Keratinocyte (primary cell): ENCODE measurements around the gene ZNF45. TPM values are rescaled to one million over a fixed set of nuclear protein-coding genes. Genes with fewer than 3 reads are reported as not detected.

Experiments
- DNase-seq: peaks from one replicate; pipeline ENCODE4 v3.0.0-alpha.2; 2011; ENCODE audit warnings: low read depth, missing footprints, low spot score
- FAIRE-seq: peaks from 2 replicates; lab custom pipeline; 2011; peaks lifted over from hg19 to GRCh38; lab: Jason Lieb, UNC
- H2AFZ ChIP-seq: 2 replicates; pipeline ENCODE4 v1.6.0; 2012; ENCODE audit warnings: low read length, control low read depth, inconsistent platforms; ENCODE audit not compliant: control insufficient read depth
- H3K27ac ChIP-seq: 2 replicates; pipeline ENCODE4 v1.5.1; 2011; ENCODE audit warnings: low read length; ENCODE audit not compliant: control insufficient read depth, insufficient read depth
- H3K27me3 ChIP-seq: 3 replicates; pipeline ENCODE4 v1.6.0; 2011; ENCODE audit warnings: low read length; ENCODE audit not compliant: control insufficient read depth, insufficient read depth; ENCODE audit errors: extremely low read depth
- H3K36me3 ChIP-seq, 2 experiments: 2 replicates in 1 of 2; 3 replicates in 1 of 2; pipeline ENCODE4 v1.5.1; 2011; ENCODE audit warnings: low read length in 2 of 2, mild to moderate bottlenecking in 1 of 2; ENCODE audit not compliant: control insufficient read depth in 2 of 2, insufficient read depth in 2 of 2; ENCODE audit errors: extremely low read depth in 1 of 2
- H3K4me1 ChIP-seq: 3 replicates; pipeline ENCODE4 v1.5.1; 2011; ENCODE audit warnings: low read length; ENCODE audit not compliant: control insufficient read depth, insufficient read depth; ENCODE audit errors: extremely low read depth
- H3K4me2 ChIP-seq: 3 replicates; pipeline ENCODE4 v1.6.0; 2011; ENCODE audit warnings: low read depth, low read length; ENCODE audit not compliant: control insufficient read depth, insufficient read depth; ENCODE audit errors: extremely low read depth
- H3K4me3 ChIP-seq, 3 experiments: fragments of 200-600 bp in 1 of 3; sonication (generic) in 1 of 3; 2 replicates in 2 of 3; 3 replicates in 1 of 3; pipeline ENCODE4 v1.5.1; 2011 to 2016; ENCODE audit warnings: low read length in 3 of 3, mild to moderate bottlenecking in 3 of 3, control low read depth in 2 of 3, inconsistent platforms in 1 of 3, low read depth in 1 of 3, mixed read lengths in 1 of 3, mixed run types in 1 of 3, moderate library complexity in 1 of 3; ENCODE audit not compliant: control insufficient read depth in 2 of 3, insufficient read depth in 2 of 3; ENCODE audit errors: extremely low read depth in 1 of 3
- H3K79me2 ChIP-seq: 2 replicates; pipeline ENCODE4 v1.6.0; 2012; ENCODE audit warnings: low read length; ENCODE audit not compliant: control insufficient read depth, insufficient read depth
- H3K9ac ChIP-seq: 3 replicates; pipeline ENCODE4 v1.6.0; 2011; ENCODE audit warnings: low read length; ENCODE audit not compliant: control insufficient read depth, insufficient read depth; ENCODE audit errors: extremely low read depth
- H3K9me1 ChIP-seq: 3 replicates; pipeline ENCODE4 v1.6.0; 2011; ENCODE audit warnings: low read length; ENCODE audit not compliant: control insufficient read depth, insufficient read depth; ENCODE audit errors: extremely low read depth
- H3K9me3 ChIP-seq: 2 replicates; pipeline ENCODE4 v1.5.1; 2012; ENCODE audit warnings: low read depth, low read length; ENCODE audit not compliant: control insufficient read depth
- H4K20me1 ChIP-seq: 3 replicates; pipeline ENCODE4 v1.6.0; 2011; ENCODE audit warnings: low read length; ENCODE audit not compliant: control insufficient read depth, insufficient read depth; ENCODE audit errors: extremely low read depth
- CTCF ChIP-seq, 3 experiments: IDR thresholded peaks in 1 of 3; conservative IDR thresholded peaks in 1 of 3; optimal IDR thresholded peaks in 1 of 3; 2 replicates in 2 of 3; 3 replicates in 1 of 3; pipeline versions ENCODE3 to v1.5.1; 2011; ENCODE audit warnings: low read length in 3 of 3, mild to moderate bottlenecking in 3 of 3, moderate library complexity in 2 of 3, control low read depth in 1 of 3, inconsistent platforms in 1 of 3; ENCODE audit not compliant: insufficient read depth in 2 of 3; ENCODE audit errors: extremely low read depth in 1 of 3
- EZH2 ChIP-seq: IDR thresholded peaks from one replicate; pipeline ENCODE4 v1.6.1; 2012; ENCODE audit warnings: inconsistent platforms, mild to moderate bottlenecking, low read length, moderate library complexity
- dilution Hi-C: fragments of 300-500 bp; cut with MboI; formaldehyde crosslinking; loops from one replicate; pipeline ENCODE4 v1.7.0; 2020; ENCODE audit warnings: low sequenced_read_pairs; ENCODE audit not compliant: extremely low pct_ligation_motif_present
- polyA plus RNA-seq, 5 experiments: library from polyadenylated mRNA; depleted of rRNA in 3 of 5; stranded (reverse) in 3 of 5; stranded (forward) in 1 of 5; unstranded in 1 of 5; fragments of >200 nt; gene quantifications; 1 replicate in 1 of 5; 2 replicates in 3 of 5; 3 replicates in 1 of 5; pipeline versions ENCODE4 v1.2.1 to v1.2.3, GENCODE V29; 2011 to 2012; ENCODE audit warnings: missing spikeins in 2 of 5, low read depth in 1 of 5, low replicate concordance in 1 of 5

Gene ZNF45
- polyA plus RNA-seq, 1 donor (not counting 4 experiments of a cell fraction or from before 2014, with no cell fraction given), result 9.1 TPM

- no peak for FAIRE-seq
- dilution Hi-C loops, result no loop called here
Observed at GRCh38 chr19:43905897-43906296, 29.2 kb downstream of the ZNF45 start.

GRCh38 chr19:43902399-43902798 is 32.7 kb downstream of the ZNF45 start:
- Histone ChIP-seq H3K27ac (no peak overlapping the region), H3K79me2 (no peaks in the 10 kb centered on the region), H2AFZ (no peak overlapping the region), H3K4me3 (peak overlapping the region in 1 of 3 experiments; percentile 85), H3K4me2 (peak overlapping the region; percentile 87), H3K36me3 (no peaks in the 10 kb centered on the region), H4K20me1 (no peaks in the 10 kb centered on the region), H3K9ac (no peak overlapping the region), H3K9me3 (no peaks in the 10 kb centered on the region), H3K9me1 (no peaks in the 10 kb centered on the region), H3K27me3 (no peaks in the 10 kb centered on the region), H3K4me1 (peaks cover 7% of the 10 kb centered on the region)
- dilution Hi-C loops, result no loop called here
- TF ChIP-seq CTCF (optimal IDR thresholded peaks at IDR 0.05 in 1 of 3, IDR thresholded peaks at IDR 0.05 in 1 of 3, conservative IDR thresholded peaks at IDR 0.05 in 1 of 3; ENCODE audit: extremely low read depth in 1 of 3, insufficient read depth in 2 of 3, low read length in 3 of 3), result no peak
- no peak for TF ChIP-seq EZH2
- no peak for FAIRE-seq
- DNase-seq, result no peak

More at GRCh38 chr19:43905897-43906296, 29.2 kb downstream of the ZNF45 start:
- Histone ChIP-seq H3K27ac (no peak overlapping the region), H3K9me3 (no peaks in the 10 kb centered on the region), H3K79me2 (no peaks in the 10 kb centered on the region), H3K4me3 (no peak overlapping the region), H3K36me3 (no peaks in the 10 kb centered on the region), H3K9me1 (no peaks in the 10 kb centered on the region), H4K20me1 (no peaks in the 10 kb centered on the region), H2AFZ (no peak overlapping the region), H3K4me1 (peaks cover 5% of the 10 kb centered on the region), H3K4me2 (no peak overlapping the region), H3K9ac (no peak overlapping the region), H3K27me3 (no peaks in the 10 kb centered on the region)
- no peak for TF ChIP-seq CTCF (optimal IDR thresholded peaks at IDR 0.05 in 1 of 3, IDR thresholded peaks at IDR 0.05 in 1 of 3, conservative IDR thresholded peaks at IDR 0.05 in 1 of 3; ENCODE audit: extremely low read depth in 1 of 3, insufficient read depth in 2 of 3, low read length in 3 of 3)
- no peak for TF ChIP-seq EZH2
- DNase-seq, result no peak
